HepG2 (cell line): ENCODE measurements around the gene IPMK. TPM values are rescaled to one million over a fixed set of nuclear protein-coding genes. Genes with fewer than 3 reads are reported as not detected.

Experiments
- MTF2 ChIP-seq: sonication (generic); formaldehyde crosslinking; IDR thresholded peaks from 2 replicates; pipeline ENCODE4 v1.5.0; 2020; ENCODE audit warnings: missing genetic modification reagents, borderline replicate concordance
- MXI1 ChIP-seq: IDR thresholded peaks from 3 replicates; pipeline ENCODE4 v1.6.1; 2012; ENCODE audit warnings: low read depth, low read length, inconsistent platforms, borderline replicate concordance
- NFYB ChIP-seq: sonication (generic); formaldehyde crosslinking; IDR thresholded peaks from 2 replicates; pipeline ENCODE4 v1.4.0; 2020; ENCODE audit warnings: missing genetic modification reagents
- RBFOX2 ChIP-seq: fragments of 200-400 bp; formaldehyde crosslinking; IDR thresholded peaks from 2 replicates; pipeline ENCODE4 v1.6.1; 2017; ENCODE audit warnings: low read depth, mild to moderate bottlenecking, low read length
- SP140L ChIP-seq: sonication (generic); formaldehyde crosslinking; IDR thresholded peaks from 2 replicates; pipeline ENCODE4 v1.4.0; 2020; ENCODE audit warnings: missing genetic modification reagents, borderline replicate concordance
- THAP11 ChIP-seq: IDR thresholded peaks from 2 replicates; pipeline ENCODE4 v1.6.1; 2016; ENCODE audit warnings: missing biosample characterization, missing genetic modification reagents
- ZBTB7A ChIP-seq: sonication (generic); formaldehyde crosslinking; IDR thresholded peaks from 2 replicates; pipeline ENCODE4 v1.8.0; 2022; ENCODE audit warnings: mild to moderate bottlenecking, missing genetic modification reagents
- ZFP37 ChIP-seq: sonication (generic); formaldehyde crosslinking; IDR thresholded peaks from 2 replicates; pipeline ENCODE4 v1.4.0; 2020; ENCODE audit warnings: missing genetic modification reagents, borderline replicate concordance
- ZFP41 ChIP-seq: sonication (generic); formaldehyde crosslinking; IDR thresholded peaks from 2 replicates; pipeline ENCODE4 v1.4.0; 2020; ENCODE audit warnings: mild to moderate bottlenecking, missing genetic modification reagents, borderline replicate concordance
- ZNF230 ChIP-seq: sonication (generic); formaldehyde crosslinking; IDR thresholded peaks from 2 replicates; pipeline ENCODE4 v1.4.0; 2020; ENCODE audit warnings: mild to moderate bottlenecking, missing genetic modification reagents
- ZNF616 ChIP-seq: sonication (generic); formaldehyde crosslinking; IDR thresholded peaks from 2 replicates; pipeline ENCODE4 v1.5.0; 2020; ENCODE audit warnings: low read depth, mild to moderate bottlenecking, missing genetic modification reagents
- ZNF766 ChIP-seq: sonication (generic); formaldehyde crosslinking; IDR thresholded peaks from 2 replicates; pipeline ENCODE4 v1.5.0; 2020; ENCODE audit warnings: missing genetic modification reagents, borderline replicate concordance
- polyA plus RNA-seq, 8 experiments: library from polyadenylated mRNA; depleted of rRNA in 3 of 8; stranded (reverse) in 7 of 8; unstranded in 1 of 8; fragments of >200 nt; fragmentation: Illumina TruSeq in 4 of 8; extraction: Trizol in 4 of 8; gene quantifications; 2 replicates each; pipeline versions ENCODE4 v1.2.1 to v1.2.3, GENCODE V29; 2011 to 2016; ENCODE audit warnings: low read depth in 4 of 8, missing spikeins in 1 of 8, mixed read lengths in 1 of 8; ENCODE audit not compliant: insufficient read depth in 1 of 8
- total RNA-seq, 5 experiments: library from RNA; depleted of rRNA; stranded (reverse); fragments of >200 nt; fragmentation: Illumina TruSeq; extraction: Trizol; gene quantifications; 2 replicates each; pipeline ENCODE4 v1.2.3, GENCODE V29; 2016; ENCODE audit warnings: low read depth in 1 of 5
- TF ChIP-seq, protein P1 (sequence below): sonication (generic); formaldehyde crosslinking; conservative IDR thresholded peaks from 2 replicates; pipeline ENCODE4 v1.4.0; 2020; ENCODE audit warnings: missing genetic modification reagents
- TF ChIP-seq, protein P2 (sequence below): IDR thresholded peaks from 2 replicates; pipeline ENCODE4 v1.6.1; 2016; ENCODE audit warnings: missing genetic modification reagents, missing compliant biosample characterization
- TF ChIP-seq, protein P3 (sequence below): sonication (generic); formaldehyde crosslinking; IDR thresholded peaks from 2 replicates; pipeline ENCODE4 v1.4.0; 2020; ENCODE audit warnings: mild to moderate bottlenecking, missing genetic modification reagents
- TF ChIP-seq, protein P4 (sequence below): sonication (generic); formaldehyde crosslinking; conservative IDR thresholded peaks from 2 replicates; pipeline ENCODE4 v1.4.0; 2020; ENCODE audit warnings: missing genetic modification reagents
- TF ChIP-seq, protein P5 (sequence below): sonication (generic); formaldehyde crosslinking; IDR thresholded peaks from 2 replicates; pipeline ENCODE4 v1.5.1; 2020; ENCODE audit warnings: mild to moderate bottlenecking, missing genetic modification reagents, moderate library complexity
- TF ChIP-seq, protein P6 (sequence below): IDR thresholded peaks from 2 replicates; pipeline ENCODE4 v1.6.1; 2012; ENCODE audit warnings: low read length, improper control_type of control experiment

IPMK gene
- total and polyA plus RNA-seq, 2 of the 13 experiments (the other 11 are each of a cell fraction or from before 2014, with no cell fraction given) = 2.7 to 3.9 TPM

DNA sequence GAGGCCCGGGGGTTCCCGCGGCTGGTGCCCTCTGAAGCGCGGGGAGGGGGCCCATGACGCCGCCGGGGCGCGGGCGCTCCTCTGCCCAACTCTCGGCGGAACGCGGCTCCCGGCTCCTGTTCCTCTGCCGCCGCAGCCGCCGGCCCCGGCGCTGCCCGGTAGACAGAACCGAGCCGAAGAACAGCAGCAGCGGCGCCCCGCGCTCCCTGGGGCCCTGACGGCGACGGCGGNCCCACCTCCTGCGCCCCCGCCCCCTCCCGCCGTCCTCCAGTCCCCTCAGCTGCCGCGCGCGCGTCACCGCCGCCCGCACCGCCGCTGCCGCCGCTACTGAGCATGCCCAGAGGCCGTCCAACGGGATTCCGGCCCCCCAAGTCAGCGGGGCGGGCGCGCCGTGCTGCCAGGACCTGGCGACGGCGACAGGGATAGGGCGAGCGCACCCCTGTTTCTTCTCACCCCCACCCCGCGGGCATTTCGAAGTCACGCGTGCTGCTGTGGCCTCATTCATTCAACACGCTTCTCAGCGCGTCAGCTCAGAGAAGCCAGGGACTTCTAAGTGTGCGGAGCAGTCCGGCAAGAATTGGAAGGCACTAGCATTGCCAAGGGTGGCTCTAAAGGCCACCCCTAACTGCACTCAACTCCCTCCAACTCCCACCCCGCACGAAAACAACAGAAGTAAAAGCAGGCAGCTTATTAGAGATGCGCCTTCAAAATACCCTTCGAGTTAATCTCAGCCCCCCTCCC lies at the start of gene IPMK (continued):
- TF ChIP-seq, protein P1, sequence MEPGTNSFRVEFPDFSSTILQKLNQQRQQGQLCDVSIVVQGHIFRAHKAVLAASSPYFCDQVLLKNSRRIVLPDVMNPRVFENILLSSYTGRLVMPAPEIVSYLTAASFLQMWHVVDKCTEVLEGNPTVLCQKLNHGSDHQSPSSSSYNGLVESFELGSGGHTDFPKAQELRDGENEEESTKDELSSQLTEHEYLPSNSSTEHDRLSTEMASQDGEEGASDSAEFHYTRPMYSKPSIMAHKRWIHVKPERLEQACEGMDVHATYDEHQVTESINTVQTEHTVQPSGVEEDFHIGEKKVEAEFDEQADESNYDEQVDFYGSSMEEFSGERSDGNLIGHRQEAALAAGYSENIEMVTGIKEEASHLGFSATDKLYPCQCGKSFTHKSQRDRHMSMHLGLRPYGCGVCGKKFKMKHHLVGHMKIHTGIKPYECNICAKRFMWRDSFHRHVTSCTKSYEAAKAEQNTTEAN (CRISPR knock-in tag) = peak; percentile 44; the same call in 1 of the 2 replicates
- TF ChIP-seq ZFP37 (CRISPR knock-in tag) (0 out of 2 replicates have a peak, but pooled peaks have one; percentile 26), MTF2 (peak; percentile 14; the same call in 1 of the 2 replicates), MXI1 (peak; percentile 96), THAP11 (CRISPR knock-in tag) (peak; percentile 49), ZNF766 (CRISPR knock-in tag) (no peak), ZBTB7A (CRISPR knock-in tag) (0 out of 2 replicates have a peak, but pooled peaks have one; percentile 25), ZNF230 (CRISPR knock-in tag) (no peak), SP140L (CRISPR knock-in tag) (0 out of 2 replicates have a peak, but pooled peaks have one; percentile 19), NFYB (CRISPR knock-in tag) (peak; percentile 72), ZFP41 (CRISPR knock-in tag) (peak; percentile 50; the same call in 1 of the 2 replicates), RBFOX2 (peak; percentile 71), ZNF616 (peak; percentile 40; the same call in 1 of the 2 replicates)
- TF ChIP-seq, protein P2, sequence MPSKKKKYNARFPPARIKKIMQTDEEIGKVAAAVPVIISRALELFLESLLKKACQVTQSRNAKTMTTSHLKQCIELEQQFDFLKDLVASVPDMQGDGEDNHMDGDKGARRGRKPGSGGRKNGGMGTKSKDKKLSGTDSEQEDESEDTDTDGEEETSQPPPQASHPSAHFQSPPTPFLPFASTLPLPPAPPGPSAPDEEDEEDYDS = peak; percentile 44; the same call in 1 of the 2 replicates
- TF ChIP-seq, protein P3, sequence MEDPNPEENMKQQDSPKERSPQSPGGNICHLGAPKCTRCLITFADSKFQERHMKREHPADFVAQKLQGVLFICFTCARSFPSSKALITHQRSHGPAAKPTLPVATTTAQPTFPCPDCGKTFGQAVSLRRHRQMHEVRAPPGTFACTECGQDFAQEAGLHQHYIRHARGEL (CRISPR knock-in tag) = peak; percentile 25; the same call in 1 of the 2 replicates
- TF ChIP-seq, protein P4, sequence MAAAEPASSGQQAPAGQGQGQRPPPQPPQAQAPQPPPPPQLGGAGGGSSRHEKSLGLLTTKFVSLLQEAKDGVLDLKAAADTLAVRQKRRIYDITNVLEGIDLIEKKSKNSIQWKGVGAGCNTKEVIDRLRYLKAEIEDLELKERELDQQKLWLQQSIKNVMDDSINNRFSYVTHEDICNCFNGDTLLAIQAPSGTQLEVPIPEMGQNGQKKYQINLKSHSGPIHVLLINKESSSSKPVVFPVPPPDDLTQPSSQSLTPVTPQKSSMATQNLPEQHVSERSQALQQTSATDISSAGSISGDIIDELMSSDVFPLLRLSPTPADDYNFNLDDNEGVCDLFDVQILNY = peak; percentile 91
- TF ChIP-seq, protein P5, sequence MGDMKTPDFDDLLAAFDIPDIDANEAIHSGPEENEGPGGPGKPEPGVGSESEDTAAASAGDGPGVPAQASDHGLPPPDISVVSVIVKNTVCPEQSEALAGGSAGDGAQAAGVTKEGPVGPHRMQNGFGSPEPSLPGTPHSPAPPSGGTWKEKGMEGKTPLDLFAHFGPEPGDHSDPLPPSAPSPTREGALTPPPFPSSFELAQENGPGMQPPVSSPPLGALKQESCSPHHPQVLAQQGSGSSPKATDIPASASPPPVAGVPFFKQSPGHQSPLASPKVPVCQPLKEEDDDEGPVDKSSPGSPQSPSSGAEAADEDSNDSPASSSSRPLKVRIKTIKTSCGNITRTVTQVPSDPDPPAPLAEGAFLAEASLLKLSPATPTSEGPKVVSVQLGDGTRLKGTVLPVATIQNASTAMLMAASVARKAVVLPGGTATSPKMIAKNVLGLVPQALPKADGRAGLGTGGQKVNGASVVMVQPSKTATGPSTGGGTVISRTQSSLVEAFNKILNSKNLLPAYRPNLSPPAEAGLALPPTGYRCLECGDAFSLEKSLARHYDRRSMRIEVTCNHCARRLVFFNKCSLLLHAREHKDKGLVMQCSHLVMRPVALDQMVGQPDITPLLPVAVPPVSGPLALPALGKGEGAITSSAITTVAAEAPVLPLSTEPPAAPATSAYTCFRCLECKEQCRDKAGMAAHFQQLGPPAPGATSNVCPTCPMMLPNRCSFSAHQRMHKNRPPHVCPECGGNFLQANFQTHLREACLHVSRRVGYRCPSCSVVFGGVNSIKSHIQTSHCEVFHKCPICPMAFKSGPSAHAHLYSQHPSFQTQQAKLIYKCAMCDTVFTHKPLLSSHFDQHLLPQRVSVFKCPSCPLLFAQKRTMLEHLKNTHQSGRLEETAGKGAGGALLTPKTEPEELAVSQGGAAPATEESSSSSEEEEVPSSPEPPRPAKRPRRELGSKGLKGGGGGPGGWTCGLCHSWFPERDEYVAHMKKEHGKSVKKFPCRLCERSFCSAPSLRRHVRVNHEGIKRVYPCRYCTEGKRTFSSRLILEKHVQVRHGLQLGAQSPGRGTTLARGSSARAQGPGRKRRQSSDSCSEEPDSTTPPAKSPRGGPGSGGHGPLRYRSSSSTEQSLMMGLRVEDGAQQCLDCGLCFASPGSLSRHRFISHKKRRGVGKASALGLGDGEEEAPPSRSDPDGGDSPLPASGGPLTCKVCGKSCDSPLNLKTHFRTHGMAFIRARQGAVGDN (CRISPR knock-in tag) = peak; percentile 90
- TF ChIP-seq, protein P6, sequence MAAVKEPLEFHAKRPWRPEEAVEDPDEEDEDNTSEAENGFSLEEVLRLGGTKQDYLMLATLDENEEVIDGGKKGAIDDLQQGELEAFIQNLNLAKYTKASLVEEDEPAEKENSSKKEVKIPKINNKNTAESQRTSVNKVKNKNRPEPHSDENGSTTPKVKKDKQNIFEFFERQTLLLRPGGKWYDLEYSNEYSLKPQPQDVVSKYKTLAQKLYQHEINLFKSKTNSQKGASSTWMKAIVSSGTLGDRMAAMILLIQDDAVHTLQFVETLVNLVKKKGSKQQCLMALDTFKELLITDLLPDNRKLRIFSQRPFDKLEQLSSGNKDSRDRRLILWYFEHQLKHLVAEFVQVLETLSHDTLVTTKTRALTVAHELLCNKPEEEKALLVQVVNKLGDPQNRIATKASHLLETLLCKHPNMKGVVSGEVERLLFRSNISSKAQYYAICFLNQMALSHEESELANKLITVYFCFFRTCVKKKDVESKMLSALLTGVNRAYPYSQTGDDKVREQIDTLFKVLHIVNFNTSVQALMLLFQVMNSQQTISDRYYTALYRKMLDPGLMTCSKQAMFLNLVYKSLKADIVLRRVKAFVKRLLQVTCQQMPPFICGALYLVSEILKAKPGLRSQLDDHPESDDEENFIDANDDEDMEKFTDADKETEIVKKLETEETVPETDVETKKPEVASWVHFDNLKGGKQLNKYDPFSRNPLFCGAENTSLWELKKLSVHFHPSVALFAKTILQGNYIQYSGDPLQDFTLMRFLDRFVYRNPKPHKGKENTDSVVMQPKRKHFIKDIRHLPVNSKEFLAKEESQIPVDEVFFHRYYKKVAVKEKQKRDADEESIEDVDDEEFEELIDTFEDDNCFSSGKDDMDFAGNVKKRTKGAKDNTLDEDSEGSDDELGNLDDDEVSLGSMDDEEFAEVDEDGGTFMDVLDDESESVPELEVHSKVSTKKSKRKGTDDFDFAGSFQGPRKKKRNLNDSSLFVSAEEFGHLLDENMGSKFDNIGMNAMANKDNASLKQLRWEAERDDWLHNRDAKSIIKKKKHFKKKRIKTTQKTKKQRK = no peak
